Measurements from ENCODE around the gene EIF3A. TPM values are rescaled to one million over a fixed set of nuclear protein-coding genes. Genes with fewer than 3 reads are reported as not detected.

The EIF3A gene
- total RNA-seq, 6 experiments from 2014 or later, result 41.6 to 69.5 (median 57.4) TPM

GRCh38 chr10:119006451-119007210, 74.0 kb downstream of the EIF3A start:
- 43% methylated on average over 6 of the region's 9 CpGs for WGBS (ENCODE audit: insufficient coverage, low coverage, low lambda C conversion rate, missing lambda C conversion rate)
- no peak overlapping the region for H3K4me3 ChIP-seq
- H3K4me1 ChIP-seq, result no peaks in the 10 kb centered on the region
- DNase-seq (peak in 2 of 3 donors; percentile 37 to 64), ATAC-seq (peak; percentile 61 to 97 (median 91))
- no peak overlapping the region for H3K27ac ChIP-seq
- no peaks in the 10 kb centered on the region for H3K36me3 ChIP-seq
- H3K27me3 ChIP-seq, result no peaks in the 10 kb centered on the region
- no peaks in the 10 kb centered on the region for H3K9me3 ChIP-seq
- TF ChIP-seq POLR2A (IDR thresholded peaks at IDR 0.05), result no peak
- no peak for TF ChIP-seq CTCF (IDR thresholded peaks at IDR 0.05)
- intact Hi-C loops (cut with DNase I), result no loop called here

GRCh38 chr10:119005362-119006043, 75.1 kb downstream of the EIF3A start:
- ATAC-seq (no peak), DNase-seq (no peak)
- Histone ChIP-seq H3K4me1 (peaks cover 0 to 3% (median 0%) of the 10 kb centered on the region in 4 donors), H3K27ac (no peak overlapping the region), H3K36me3 (no peaks in the 10 kb centered on the region), H3K27me3 (no peaks in the 10 kb centered on the region), H3K4me3 (no peak overlapping the region), H3K9me3 (no peaks in the 10 kb centered on the region)
- intact Hi-C loops (cut with DNase I), result no loop called here
- 77% methylated on average over 9 of the region's 9 CpGs for WGBS (ENCODE audit: insufficient coverage, low coverage, low lambda C conversion rate, missing lambda C conversion rate)
- TF ChIP-seq POLR2A (IDR thresholded peaks at IDR 0.05) (no peak), CTCF (IDR thresholded peaks at IDR 0.05) (no peak)

- WGBS (ENCODE audit: insufficient coverage, low coverage, low lambda C conversion rate, missing lambda C conversion rate), result no CpG with 5 or more reads among the region's 7 CpGs
- DNase-seq (no peak), ATAC-seq (no peak)
- Histone ChIP-seq H3K9me3 (no peaks in the 10 kb centered on the region), H3K36me3 (no peaks in the 10 kb centered on the region), H3K4me3 (no peak overlapping the region), H3K27me3 (no peaks in the 10 kb centered on the region), H3K4me1 (peaks cover 0 to 3% (median 0%) of the 10 kb centered on the region in 4 donors), H3K27ac (no peak overlapping the region)
- intact Hi-C loops (cut with DNase I), result no loop called here
- TF ChIP-seq CTCF (IDR thresholded peaks at IDR 0.05) (no peak), POLR2A (IDR thresholded peaks at IDR 0.05) (no peak)
Observed at GRCh38 chr10:119003572-119004289, 76.9 kb downstream of the EIF3A start.

- 83% methylated on average over 5 of the region's 10 CpGs for WGBS (ENCODE audit: insufficient coverage, low coverage, low lambda C conversion rate, missing lambda C conversion rate)
- intact Hi-C loops (cut with DNase I), result no loop called here
- Histone ChIP-seq H3K27ac (no peak overlapping the region), H3K9me3 (no peaks in the 10 kb centered on the region), H3K4me1 (peaks cover 0 to 3% (median 0%) of the 10 kb centered on the region in 4 donors), H3K27me3 (no peaks in the 10 kb centered on the region), H3K4me3 (no peak overlapping the region), H3K36me3 (no peaks in the 10 kb centered on the region)
- DNase-seq (no peak), ATAC-seq (no peak)
- no peak for TF ChIP-seq POLR2A (IDR thresholded peaks at IDR 0.05)
- TF ChIP-seq CTCF (IDR thresholded peaks at IDR 0.05), result no peak
Observed at GRCh38 chr10:119001717-119002500, 78.7 kb downstream of the EIF3A start.
